GM23338 (cell line): Measurements from ENCODE around the gene TMEM38A. TPM values are rescaled to one million over a fixed set of nuclear protein-coding genes. Genes with fewer than 3 reads are reported as not detected.

Experiments used
- ATAC-seq: fragments of 200-7000 bp; cut with Tn5 transposase; 3 replicates; pipeline ENCODE4 v1.9.1; 2020
- DNase-seq: peaks from one replicate; pipeline ENCODE4 v3.0.0-alpha.2; 2015; ENCODE audit warnings: low spot score
- H2AFZ ChIP-seq: fragments of 200-600 bp; sonication (generic); 2 replicates; pipeline ENCODE4 v1.8.0; 2016; ENCODE audit warnings: antibody characterized with exemption, mild to moderate bottlenecking, moderate library complexity
- H3F3A ChIP-seq: fragments of 200-600 bp; sonication (generic); replicated peaks from 2 replicates; pipeline ENCODE4 v1.8.0; 2017; ENCODE audit warnings: antibody characterized with exemption, mixed run types, low read depth
- H3K27ac ChIP-seq: fragments of 200-600 bp; sonication (generic); 2 replicates; pipeline ENCODE4 v1.6.1; 2016; ENCODE audit warnings: low read depth
- H3K27me3 ChIP-seq: fragments of 200-600 bp; sonication (generic); 2 replicates; pipeline ENCODE4 v1.8.0; 2016; ENCODE audit warnings: mild to moderate bottlenecking, mixed run types, moderate library complexity; ENCODE audit not compliant: insufficient read depth
- H3K36me3 ChIP-seq: fragments of 200-600 bp; sonication (generic); 2 replicates; pipeline ENCODE4 v1.8.0; 2016; ENCODE audit warnings: mild to moderate bottlenecking; ENCODE audit not compliant: insufficient read depth
- H3K4me1 ChIP-seq: fragments of 200-600 bp; sonication (generic); 2 replicates; pipeline ENCODE4 v1.8.0; 2016; ENCODE audit warnings: mild to moderate bottlenecking, moderate library complexity; ENCODE audit not compliant: insufficient read depth
- H3K4me2 ChIP-seq: fragments of 200-600 bp; sonication (generic); 2 replicates; pipeline ENCODE4 v1.7.1; 2017; ENCODE audit warnings: mixed run types
- H3K4me3 ChIP-seq: fragments of 200-600 bp; sonication (generic); 2 replicates; pipeline ENCODE4 v1.6.1; 2016; ENCODE audit warnings: mixed run types
- H3K79me2 ChIP-seq: fragments of 200-600 bp; sonication (generic); replicated peaks from 2 replicates; pipeline ENCODE4 v1.8.0; 2017; ENCODE audit warnings: mild to moderate bottlenecking; ENCODE audit not compliant: insufficient read depth
- H3K9me2 ChIP-seq: fragments of 200-600 bp; sonication (generic); 2 replicates; pipeline ENCODE4 v1.8.0; 2017; ENCODE audit not compliant: insufficient read depth
- H4K20me1 ChIP-seq: fragments of 200-600 bp; sonication (generic); replicated peaks from 2 replicates; pipeline ENCODE4 v1.8.0; 2017; ENCODE audit warnings: mild to moderate bottlenecking; ENCODE audit not compliant: insufficient read depth
- H3K27ac Mint-ChIP-seq: 2 replicates; pipeline ENCODE4 v1.8.0; 2020; ENCODE audit warnings: inconsistent platforms, mild to moderate bottlenecking, moderate library complexity, mixed read lengths
- H3K27me3 Mint-ChIP-seq: 3 replicates; pipeline ENCODE4 v1.8.0; 2022; ENCODE audit warnings: low read depth, mild to moderate bottlenecking, moderate library complexity, mixed read lengths, inconsistent platforms; ENCODE audit not compliant: insufficient read depth, poor library complexity
- H3K36me3 Mint-ChIP-seq: 3 replicates; pipeline ENCODE4 v1.8.0; 2021; ENCODE audit warnings: low read depth, mild to moderate bottlenecking, inconsistent platforms, moderate library complexity, mixed read lengths
- H3K4me1 Mint-ChIP-seq: 3 replicates; pipeline ENCODE4 v1.8.0; 2020; ENCODE audit warnings: mild to moderate bottlenecking, inconsistent platforms, mixed read lengths
- H3K4me3 Mint-ChIP-seq: 3 replicates; pipeline ENCODE4 v1.8.0; 2021; ENCODE audit warnings: moderate library complexity, mild to moderate bottlenecking, inconsistent platforms, mixed read lengths
- H3K9me3 Mint-ChIP-seq: 3 replicates; pipeline ENCODE4 v1.8.0; 2020; ENCODE audit warnings: moderate library complexity, mild to moderate bottlenecking, inconsistent platforms, mixed read lengths
- CTCF ChIP-seq, 2 experiments: fragments of 200-600 bp in 1 of 2; sonication (generic) in 1 of 2; conservative IDR thresholded peaks; 2 replicates each; pipeline versions ENCODE4 v1.5.1 to v1.6.1; 2016 to 2017; ENCODE audit warnings: antibody characterized with exemption in 2 of 2, low read depth in 2 of 2, mild to moderate bottlenecking in 2 of 2, moderate library complexity in 1 of 2
- EZH2 ChIP-seq: fragments of 200-600 bp; sonication (generic); IDR thresholded peaks from one replicate; pipeline ENCODE4 v1.8.0; 2017; ENCODE audit warnings: antibody characterized with exemption, mild to moderate bottlenecking, low read depth; ENCODE audit not compliant: unreplicated experiment
- EZH2phosphoT487 ChIP-seq: fragments of 200-600 bp; sonication (generic); IDR thresholded peaks from one replicate; pipeline ENCODE4 v1.8.1; 2018; ENCODE audit warnings: antibody characterized with exemption; ENCODE audit not compliant: unreplicated experiment
- REST ChIP-seq: IDR thresholded peaks from one replicate; pipeline ENCODE4 v1.6.1; 2018; ENCODE audit warnings: antibody characterized with exemption; ENCODE audit not compliant: unreplicated experiment
- STAT1 ChIP-seq: IDR thresholded peaks from one replicate; pipeline ENCODE4 v1.6.1; 2016; ENCODE audit warnings: antibody characterized with exemption; ENCODE audit not compliant: unreplicated experiment
- ZNF331 ChIP-seq: fragments of 250-450 bp; sonication (Bioruptor Pico); IDR thresholded peaks from 2 replicates; pipeline ENCODE4 v1.5.0; 2020; ENCODE audit warnings: low read depth, mild to moderate bottlenecking, moderate library complexity
- ZNF462 ChIP-seq: fragments of 250-450 bp; sonication (Bioruptor Pico); IDR thresholded peaks from 2 replicates; pipeline ENCODE4 v1.5.0; 2020; ENCODE audit warnings: mild to moderate bottlenecking, moderate library complexity
- polyA plus RNA-seq: library from polyadenylated mRNA; unstranded; fragments of >200 nt; fragmentation: Nextera tagmentation; extraction: Ambion mirVana; gene quantifications from 2 replicates; pipeline ENCODE4 v1.2.1, GENCODE V29; 2016
- small RNA-seq: library from RNA; depleted of rRNA; stranded (forward); fragments of <200 nt; gene quantifications from one replicate; pipeline ENCODE3, GENCODE V24; 2014; ENCODE audit warnings: low replicate concordance
- total RNA-seq: library from RNA; depleted of rRNA; stranded (reverse); fragments of >200 nt; shearing (Covaris generic); gene quantifications from 2 replicates; pipeline ENCODE4 v1.2.3, GENCODE V29; 2014; rRNA removed

Gene TMEM38A
- total and polyA plus RNA-seq, 2 experiments from 2014 or later, result 5.9 to 14.1 TPM

- Histone ChIP-seq H3K36me3 (no peaks in the 10 kb centered on the region), H3K4me1 (no peaks in the 10 kb centered on the region), H3K9me2 (no peaks in the 10 kb centered on the region), H3K4me2 (no peak overlapping the region), H4K20me1 (no peaks in the 10 kb centered on the region), H3K79me2 (no peaks in the 10 kb centered on the region), H3F3A (no peaks in the 10 kb centered on the region), H3K4me3 (no peak overlapping the region), H3K27me3 (no peaks in the 10 kb centered on the region), H3K27ac (no peak overlapping the region), H2AFZ (no peak overlapping the region)
- ATAC-seq (peak; percentile 84), DNase-seq (peak; percentile 65)
- no peak for TF ChIP-seq EZH2
- TF ChIP-seq CTCF (conservative IDR thresholded peaks at IDR 0.05; ENCODE audit: low read depth in 2 of 2), result no peak
- no peak for TF ChIP-seq EZH2phosphoT487
- TF ChIP-seq STAT1, result no peak
- peak; percentile 71 for TF ChIP-seq REST
- TF ChIP-seq ZNF462 (CRISPR knock-in tag), result no peak
- no peak for TF ChIP-seq ZNF331 (CRISPR knock-in tag)
- H3K27me3 Mint-ChIP-seq, result peaks cover 5% of the 10 kb centered on the region
- peaks cover 13% of the 10 kb centered on the region; the same call in 1 of the 3 replicates for H3K9me3 Mint-ChIP-seq
- no peak overlapping the region for H3K4me3 Mint-ChIP-seq
- no peaks in the 10 kb centered on the region for H3K4me1 Mint-ChIP-seq
- no peaks in the 10 kb centered on the region for H3K36me3 Mint-ChIP-seq
- no peak overlapping the region for H3K27ac Mint-ChIP-seq
These were observed 78.6 kb downstream of the TMEM38A start for GRCh38 chr19:16739546-16739945.

Small RNA genes lying within 50 kb of the gene (small RNA-seq; reads per million reads assigned to genes)
- gene AC008737.2, result not detected

Other genes with a start within 250 kb of the TMEM38A start
- 23.9 and 25.7 TPM in 2 replicates for gene EPS15L1, start 189.2 kb upstream of the TMEM38A start, total RNA-seq
- gene EPS15L1, start 189.2 kb upstream of the TMEM38A start, polyA plus RNA-seq, result 31.3 and 32.5 TPM in 2 replicates
- gene CALR3, start 165.0 kb upstream of the TMEM38A start, total RNA-seq, result 0.66 TPM in 1 of 2 replicates, not detected in the other
- gene CALR3, start 165.0 kb upstream of the TMEM38A start, polyA plus RNA-seq, result 0.42 and 0.73 TPM in 2 replicates
- gene C19orf44, start 164.7 kb upstream of the TMEM38A start, total RNA-seq, result 4.0 and 5.9 TPM in 2 replicates
- gene C19orf44, start 164.7 kb upstream of the TMEM38A start, polyA plus RNA-seq, result 1.5 and 2.5 TPM in 2 replicates
- 31.0 and 31.6 TPM in 2 replicates for gene CHERP, start 118.7 kb upstream of the TMEM38A start, total RNA-seq
- gene CHERP, start 118.7 kb upstream of the TMEM38A start, polyA plus RNA-seq, result 37.5 and 41.2 TPM in 2 replicates
- gene SLC35E1, start 88.7 kb upstream of the TMEM38A start, total RNA-seq, result 24.1 and 30.3 TPM in 2 replicates
- 16.2 and 17.0 TPM in 2 replicates for gene SLC35E1, start 88.7 kb upstream of the TMEM38A start, polyA plus RNA-seq
- gene MED26, start 32.9 kb upstream of the TMEM38A start, total RNA-seq, result 13.1 and 15.4 TPM in 2 replicates
- 7.4 and 8.6 TPM in 2 replicates for gene MED26, start 32.9 kb upstream of the TMEM38A start, polyA plus RNA-seq
- 64.2 and 81.7 TPM in 2 replicates for gene SMIM7, start 995 bp upstream of the TMEM38A start, total RNA-seq
- gene SMIM7, start 995 bp upstream of the TMEM38A start, polyA plus RNA-seq, result 84.5 and 91.3 TPM in 2 replicates
- gene NWD1, start 58.7 kb downstream of the TMEM38A start, total RNA-seq, result 0.03 TPM in 1 of 2 replicates, not detected in the other
- 0.06 TPM in 1 of 2 replicates, not detected in the other for gene NWD1, start 58.7 kb downstream of the TMEM38A start, polyA plus RNA-seq
- gene SIN3B, start 168.3 kb downstream of the TMEM38A start, total RNA-seq, result 68.6 and 80.0 TPM in 2 replicates
- gene SIN3B, start 168.3 kb downstream of the TMEM38A start, polyA plus RNA-seq, result 36.0 and 37.6 TPM in 2 replicates
- gene F2RL3, start 227.9 kb downstream of the TMEM38A start, total RNA-seq, result not detected in 2 replicates
- gene F2RL3, start 227.9 kb downstream of the TMEM38A start, polyA plus RNA-seq, result 0.14 TPM in 1 of 2 replicates, not detected in the other